Diencephalon (tissue), 1 donor: Measurements from ENCODE around the gene PRUNE2. TPM values are rescaled to one million over a fixed set of nuclear protein-coding genes. Genes with fewer than 3 reads are reported as not detected.

ENCODE experiments used
- small RNA-seq: library from RNA; depleted of rRNA; stranded (forward); fragments of <200 nt; gene quantifications from one replicate; pipeline ENCODE3, GENCODE V24; 2014
- total RNA-seq: library from RNA; depleted of rRNA; stranded (reverse); fragments of >200 nt; gene quantifications from one replicate; pipeline ENCODE4 v1.2.3, GENCODE V29; 2014

Gene PRUNE2
- 35.8 TPM for total RNA-seq

GRCh38 chr9:76905791-76906646 is at the start of gene PRUNE2:
Gene PRUNE2, minus strand, starts transcription at chr9:76906114. Its CDS starts 151 bp downstream, at chr9:76905963.

GRCh38 chr9:76764138-76764537 is 141.8 kb downstream of the PRUNE2 start, which contains the start of gene PCA3:
Gene PCA3, plus strand, starts transcription at chr9:76764438.

Small RNAs within 50 kb of the gene (small RNA-seq; reads per million reads assigned to genes)
- not detected for gene AL359314.1

Other genes with a start within 250 kb of the PRUNE2 start
- 1.4 TPM for gene PCA3, start 141.7 kb downstream of the PRUNE2 start, total RNA-seq
- gene FOXB2, start 113.5 kb upstream of the PRUNE2 start, total RNA-seq, result 0.46 TPM